RWPE2 (cell line): ENCODE measurements around the gene IFT88.

Source experiments
- ATAC-seq: fragments of 200-7000 bp; cut with Tn5 transposase; 3 replicates; pipeline ENCODE4 v1.9.1; 2021; ENCODE audit warnings: low read depth
- DNase-seq: peaks from one replicate; pipeline ENCODE4 v3.0.0-alpha.2; 2020; ENCODE audit warnings: low spot score
- H3K27ac ChIP-seq: fragments of 450-650 bp; 2 replicates; pipeline ENCODE4 v1.5.1; 2017; ENCODE audit warnings: mild to moderate bottlenecking; ENCODE audit not compliant: poor library complexity, severe bottlenecking
- H3K27me3 ChIP-seq: fragments of 250-450 bp; sonication (Bioruptor Pico); 2 replicates; pipeline ENCODE4 v1.5.1; 2021; ENCODE audit warnings: mild to moderate bottlenecking, moderate library complexity; ENCODE audit not compliant: insufficient read depth, poor library complexity, severe bottlenecking
- H3K36me3 ChIP-seq: fragments of 250-450 bp; sonication (Bioruptor Pico); 2 replicates; pipeline ENCODE4 v1.5.1; 2020; ENCODE audit warnings: low read depth, mild to moderate bottlenecking, moderate library complexity
- H3K4me1 ChIP-seq: fragments of 250-450 bp; sonication (Bioruptor Pico); 2 replicates; pipeline ENCODE4 v1.5.1; 2021; ENCODE audit warnings: mild to moderate bottlenecking, moderate library complexity; ENCODE audit not compliant: insufficient read depth, poor library complexity, severe bottlenecking
- H3K4me3 ChIP-seq: fragments of 250-450 bp; sonication (Bioruptor Pico); 2 replicates; pipeline ENCODE4 v1.5.1; 2021; ENCODE audit warnings: mild to moderate bottlenecking, moderate library complexity; ENCODE audit not compliant: severe bottlenecking
- H3K9me3 ChIP-seq: fragments of 250-450 bp; sonication (Bioruptor Pico); 2 replicates; pipeline ENCODE4 v1.5.1; 2021; ENCODE audit warnings: mild to moderate bottlenecking, moderate library complexity; ENCODE audit not compliant: severe bottlenecking
- TF ChIP-seq, protein P1 (sequence below): fragments of 450-650 bp; IDR thresholded peaks from one replicate; pipeline ENCODE4 v1.5.1; 2017; ENCODE audit warnings: mild to moderate bottlenecking, moderate library complexity; ENCODE audit not compliant: poor library complexity, severe bottlenecking

Gene IFT88

DNA sequence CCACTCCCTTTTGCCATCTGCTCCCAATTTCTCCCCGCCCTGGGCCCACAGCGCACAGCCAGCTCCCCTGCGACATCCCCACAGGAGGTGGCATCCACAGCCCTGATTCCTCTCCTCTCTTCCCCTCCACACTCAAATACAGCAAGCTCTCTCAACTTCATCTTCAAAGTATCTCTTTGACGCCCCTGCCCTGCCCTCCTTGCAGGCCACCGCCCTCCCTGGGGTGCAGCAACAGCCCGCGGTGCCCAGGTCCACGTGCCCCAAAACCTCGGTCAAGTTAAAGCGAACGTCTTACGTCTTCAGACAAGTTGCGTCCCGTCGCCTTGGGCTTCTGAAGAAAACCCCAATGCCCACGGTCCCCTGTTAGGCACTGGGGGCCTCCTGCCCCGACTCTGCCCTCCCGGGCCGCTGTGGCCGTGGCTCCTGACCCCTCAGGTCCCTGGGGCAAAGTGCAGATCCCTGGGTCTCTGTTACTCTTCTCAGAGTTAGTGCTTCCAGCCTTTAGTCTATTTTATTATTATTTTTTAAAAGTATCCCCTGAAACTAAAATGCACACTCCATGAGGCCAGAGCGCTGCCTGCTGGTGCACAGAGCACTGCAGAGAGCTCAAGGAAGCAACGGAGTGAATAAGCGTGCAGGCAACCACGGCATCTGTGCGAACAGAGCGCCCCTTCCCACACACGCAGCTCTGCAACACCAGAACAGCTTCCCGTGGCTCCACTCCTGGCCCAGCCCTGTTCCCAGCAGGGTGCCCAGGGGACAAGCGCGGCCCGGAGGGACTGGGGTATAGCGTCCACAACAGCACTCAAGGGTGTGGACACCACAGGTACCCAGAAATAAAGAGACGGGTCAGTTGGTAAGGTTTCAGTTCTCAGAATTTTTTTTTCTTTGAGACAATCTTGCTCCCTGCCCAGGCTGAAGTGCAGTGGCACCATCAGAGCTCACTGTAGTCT lies 163.0 kb downstream of the IFT88 start:
- Histone ChIP-seq H3K36me3 (no peaks in the 10 kb centered on the region), H3K27me3 (no peaks in the 10 kb centered on the region), H3K4me1 (no peaks in the 10 kb centered on the region), H3K27ac (no peak overlapping the region), H3K4me3 (no peak overlapping the region), H3K9me3 (no peaks in the 10 kb centered on the region)
- DNase-seq (no peak), ATAC-seq (no peak)
- TF ChIP-seq, protein P1, sequence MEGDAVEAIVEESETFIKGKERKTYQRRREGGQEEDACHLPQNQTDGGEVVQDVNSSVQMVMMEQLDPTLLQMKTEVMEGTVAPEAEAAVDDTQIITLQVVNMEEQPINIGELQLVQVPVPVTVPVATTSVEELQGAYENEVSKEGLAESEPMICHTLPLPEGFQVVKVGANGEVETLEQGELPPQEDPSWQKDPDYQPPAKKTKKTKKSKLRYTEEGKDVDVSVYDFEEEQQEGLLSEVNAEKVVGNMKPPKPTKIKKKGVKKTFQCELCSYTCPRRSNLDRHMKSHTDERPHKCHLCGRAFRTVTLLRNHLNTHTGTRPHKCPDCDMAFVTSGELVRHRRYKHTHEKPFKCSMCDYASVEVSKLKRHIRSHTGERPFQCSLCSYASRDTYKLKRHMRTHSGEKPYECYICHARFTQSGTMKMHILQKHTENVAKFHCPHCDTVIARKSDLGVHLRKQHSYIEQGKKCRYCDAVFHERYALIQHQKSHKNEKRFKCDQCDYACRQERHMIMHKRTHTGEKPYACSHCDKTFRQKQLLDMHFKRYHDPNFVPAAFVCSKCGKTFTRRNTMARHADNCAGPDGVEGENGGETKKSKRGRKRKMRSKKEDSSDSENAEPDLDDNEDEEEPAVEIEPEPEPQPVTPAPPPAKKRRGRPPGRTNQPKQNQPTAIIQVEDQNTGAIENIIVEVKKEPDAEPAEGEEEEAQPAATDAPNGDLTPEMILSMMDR: no peak

DNA sequence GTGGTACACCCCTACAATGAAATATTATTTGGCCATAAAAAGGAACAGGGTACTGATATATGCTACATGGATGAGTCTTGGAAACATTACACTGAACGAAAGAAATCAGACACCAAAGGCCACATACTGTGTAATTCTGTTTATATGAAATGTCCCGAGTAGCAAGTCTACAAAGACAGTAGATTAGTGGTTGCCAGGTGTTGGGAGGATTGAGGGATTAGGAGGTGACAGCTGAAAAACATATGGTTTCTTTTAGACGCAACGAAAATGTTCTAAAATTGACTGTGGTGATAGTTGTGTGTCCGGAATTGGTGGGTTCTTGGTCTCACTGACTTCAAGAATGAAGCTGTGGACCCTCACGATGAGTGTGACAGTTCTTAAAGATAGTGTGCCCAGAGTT lies 171.7 kb downstream of the IFT88 start:
- Histone ChIP-seq H3K27me3 (no peaks in the 10 kb centered on the region), H3K9me3 (no peaks in the 10 kb centered on the region), H3K27ac (no peak overlapping the region), H3K4me3 (no peak overlapping the region), H3K4me1 (no peaks in the 10 kb centered on the region), H3K36me3 (no peaks in the 10 kb centered on the region)
- TF ChIP-seq, protein P1: no peak
- DNase-seq: no peak
- no peak for ATAC-seq

DNA sequence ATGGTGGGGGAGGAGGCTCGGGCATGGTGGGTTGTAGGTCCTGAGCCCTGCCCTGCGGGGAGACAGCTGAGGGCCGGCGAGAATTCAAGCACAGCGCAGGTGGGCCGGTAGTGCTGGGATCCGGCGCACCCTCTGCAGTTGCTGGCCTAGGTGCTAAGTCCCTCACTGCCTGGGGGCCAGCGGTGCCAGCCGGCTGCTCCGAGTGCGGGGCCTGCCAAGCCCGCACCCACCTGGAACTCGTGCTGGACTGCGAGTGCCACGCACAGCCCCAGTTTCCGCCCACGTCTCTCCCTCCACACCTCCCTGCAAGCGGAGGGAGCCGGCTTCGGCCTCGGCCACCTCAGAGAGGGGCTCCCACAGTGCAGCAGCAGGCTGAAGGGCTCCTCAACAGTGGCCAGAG lies 173.1 kb downstream of the IFT88 start:
- DNase-seq (no peak), ATAC-seq (no peak)
- Histone ChIP-seq H3K36me3 (no peaks in the 10 kb centered on the region), H3K4me3 (no peak overlapping the region), H3K27ac (no peak overlapping the region), H3K27me3 (no peaks in the 10 kb centered on the region), H3K4me1 (no peaks in the 10 kb centered on the region), H3K9me3 (no peaks in the 10 kb centered on the region)
- TF ChIP-seq, protein P1: no peak
